ENCODE data around the gene CFI.

DNA sequence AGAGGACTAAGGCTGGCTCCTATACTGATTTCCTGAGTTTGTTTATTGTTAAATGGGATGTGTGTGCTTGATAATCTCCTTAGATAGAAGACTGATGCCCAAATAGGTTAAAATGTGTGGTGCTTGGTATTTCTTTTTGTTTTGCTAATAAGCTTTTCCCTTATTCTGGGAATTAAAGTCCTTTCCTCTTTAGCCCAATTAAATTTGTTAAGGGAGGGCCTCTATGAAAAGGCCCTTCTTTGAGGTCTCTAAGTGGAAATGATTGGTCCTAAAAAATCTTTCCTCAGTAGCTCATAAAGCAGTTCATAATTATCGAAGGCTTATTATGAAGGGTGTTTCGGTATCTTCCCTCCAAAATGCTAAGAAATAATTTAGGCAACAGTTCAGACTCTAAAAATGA is 25.9 kb upstream of the CFI start, which contains the start of gene RRH:
- TF ChIP-seq POLR2A (IDR thresholded peaks at IDR 0.05; ENCODE audit: low read depth, low read length): no peak
- TF ChIP-seq POU2F2 (IDR thresholded peaks at IDR 0.05; ENCODE audit: low read depth, low read length): no peak
- no peak for TF ChIP-seq SPI1 (IDR thresholded peaks at IDR 0.05; ENCODE audit: low read depth, low read length)
- no peak for TF ChIP-seq POLR2AphosphoS5 (IDR thresholded peaks at IDR 0.05; ENCODE audit: low read depth, low read length)
